ENCODE measurements around the gene NHLRC4. TPM values are rescaled to one million over a fixed set of nuclear protein-coding genes. Genes with fewer than 3 reads are reported as not detected.

Gene NHLRC4
- polyA plus RNA-seq, 3 donors = 0.29 to 0.57 (median 0.36) TPM

DNA sequence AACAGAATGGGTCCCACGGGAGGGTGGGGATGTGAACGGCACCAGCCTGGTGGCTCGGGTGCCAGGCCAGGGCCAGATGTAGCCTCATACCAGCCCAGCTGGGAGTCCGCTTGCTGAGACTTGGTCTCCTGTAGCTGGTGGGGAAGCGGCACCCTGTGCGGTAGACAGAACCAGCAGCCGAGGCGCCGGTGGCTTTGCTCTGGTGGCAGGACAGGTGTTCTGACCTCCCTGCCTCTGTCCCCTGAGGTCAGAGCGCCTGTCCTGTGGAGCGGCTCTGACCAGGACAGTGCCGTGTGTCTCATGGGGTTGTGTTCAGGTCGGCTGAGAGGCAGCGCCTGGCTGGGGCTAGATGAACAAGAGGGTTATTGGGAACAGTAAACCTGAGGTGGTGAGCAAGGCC lies 43.2 kb downstream of the NHLRC4 start:
- H3K79me2 ChIP-seq (ENCODE audit: insufficient read depth, low read length) = peaks cover 78% of the 10 kb centered on the region
- no peak overlapping the region for H3K4me2 ChIP-seq (replicated peaks; ENCODE audit: extremely low read depth, low read length, poor library complexity, severe bottlenecking)
- H3K36me3 ChIP-seq (replicated peaks in 1 of 2; ENCODE audit: control insufficient read depth in 1 of 2, insufficient read depth in 2 of 2, low read length in 2 of 2) = peaks cover 7 to 14% of the 10 kb centered on the region in 2 donors
- H3K27me3 ChIP-seq (ENCODE audit: control insufficient read depth in 2 of 2, insufficient read depth in 2 of 2, low read length in 2 of 2) = no peaks in the 10 kb centered on the region
- peaks cover 0 to 5% of the 10 kb centered on the region in 2 donors for H3K9me3 ChIP-seq (replicated peaks in 1 of 2; ENCODE audit: control insufficient read depth in 1 of 2, insufficient read depth in 1 of 2, low read length in 2 of 2)
- Mint-ChIP-seq H3K9me3 (peaks cover 0 to 19% (median 3%) of the 10 kb centered on the region in 7 donors), H3K4me3 (no peak overlapping the region), H3K36me3 (peaks cover 21 to 35% of the 10 kb centered on the region in 2 donors), H3K4me1 (peaks cover 6% of the 10 kb centered on the region), H3K27ac (peak overlapping the region in 2 of 7 donors; percentile 9 to 37), H3K27me3 (ENCODE audit: low read depth in 3 of 3) (peaks cover 0 to 2% (median 0%) of the 10 kb centered on the region in 3 donors)
- 95% methylated on average over 13 of the region's 14 CpGs for WGBS (ENCODE audit: insufficient coverage)
- intact Hi-C loops (cut with micrococcal nuclease) = loop anchor here (2.0 to 5.0 kb wide), 2 partner anchors 31 to 33 kb away; no protein-coding TSS in a partner anchor
- no peak overlapping the region for H3K9ac ChIP-seq (ENCODE audit: insufficient read depth, low read length, poor library complexity, severe bottlenecking)
- DNase-seq = no peak
- TF ChIP-seq, protein P1, sequence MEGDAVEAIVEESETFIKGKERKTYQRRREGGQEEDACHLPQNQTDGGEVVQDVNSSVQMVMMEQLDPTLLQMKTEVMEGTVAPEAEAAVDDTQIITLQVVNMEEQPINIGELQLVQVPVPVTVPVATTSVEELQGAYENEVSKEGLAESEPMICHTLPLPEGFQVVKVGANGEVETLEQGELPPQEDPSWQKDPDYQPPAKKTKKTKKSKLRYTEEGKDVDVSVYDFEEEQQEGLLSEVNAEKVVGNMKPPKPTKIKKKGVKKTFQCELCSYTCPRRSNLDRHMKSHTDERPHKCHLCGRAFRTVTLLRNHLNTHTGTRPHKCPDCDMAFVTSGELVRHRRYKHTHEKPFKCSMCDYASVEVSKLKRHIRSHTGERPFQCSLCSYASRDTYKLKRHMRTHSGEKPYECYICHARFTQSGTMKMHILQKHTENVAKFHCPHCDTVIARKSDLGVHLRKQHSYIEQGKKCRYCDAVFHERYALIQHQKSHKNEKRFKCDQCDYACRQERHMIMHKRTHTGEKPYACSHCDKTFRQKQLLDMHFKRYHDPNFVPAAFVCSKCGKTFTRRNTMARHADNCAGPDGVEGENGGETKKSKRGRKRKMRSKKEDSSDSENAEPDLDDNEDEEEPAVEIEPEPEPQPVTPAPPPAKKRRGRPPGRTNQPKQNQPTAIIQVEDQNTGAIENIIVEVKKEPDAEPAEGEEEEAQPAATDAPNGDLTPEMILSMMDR (IDR thresholded peaks at IDR 0.05) = no peak
- no peaks in the 10 kb centered on the region for H3K4me1 ChIP-seq (ENCODE audit: control insufficient read depth in 1 of 2, insufficient read depth in 2 of 2, low read length in 2 of 2)
- H2AFZ ChIP-seq (ENCODE audit: insufficient read depth, low read depth, low read length, poor library complexity, severe bottlenecking) = no peak overlapping the region
- H3K4me3 ChIP-seq (replicated peaks in 1 of 3; ENCODE audit: low read depth in 2 of 3, low read length in 3 of 3) = no peak overlapping the region
- no peak overlapping the region for H3K27ac ChIP-seq (ENCODE audit: low read depth in 1 of 2, low read length in 2 of 2)
- peaks cover 80% of the 10 kb centered on the region for H4K20me1 ChIP-seq (ENCODE audit: insufficient read depth, low read length)

DNA sequence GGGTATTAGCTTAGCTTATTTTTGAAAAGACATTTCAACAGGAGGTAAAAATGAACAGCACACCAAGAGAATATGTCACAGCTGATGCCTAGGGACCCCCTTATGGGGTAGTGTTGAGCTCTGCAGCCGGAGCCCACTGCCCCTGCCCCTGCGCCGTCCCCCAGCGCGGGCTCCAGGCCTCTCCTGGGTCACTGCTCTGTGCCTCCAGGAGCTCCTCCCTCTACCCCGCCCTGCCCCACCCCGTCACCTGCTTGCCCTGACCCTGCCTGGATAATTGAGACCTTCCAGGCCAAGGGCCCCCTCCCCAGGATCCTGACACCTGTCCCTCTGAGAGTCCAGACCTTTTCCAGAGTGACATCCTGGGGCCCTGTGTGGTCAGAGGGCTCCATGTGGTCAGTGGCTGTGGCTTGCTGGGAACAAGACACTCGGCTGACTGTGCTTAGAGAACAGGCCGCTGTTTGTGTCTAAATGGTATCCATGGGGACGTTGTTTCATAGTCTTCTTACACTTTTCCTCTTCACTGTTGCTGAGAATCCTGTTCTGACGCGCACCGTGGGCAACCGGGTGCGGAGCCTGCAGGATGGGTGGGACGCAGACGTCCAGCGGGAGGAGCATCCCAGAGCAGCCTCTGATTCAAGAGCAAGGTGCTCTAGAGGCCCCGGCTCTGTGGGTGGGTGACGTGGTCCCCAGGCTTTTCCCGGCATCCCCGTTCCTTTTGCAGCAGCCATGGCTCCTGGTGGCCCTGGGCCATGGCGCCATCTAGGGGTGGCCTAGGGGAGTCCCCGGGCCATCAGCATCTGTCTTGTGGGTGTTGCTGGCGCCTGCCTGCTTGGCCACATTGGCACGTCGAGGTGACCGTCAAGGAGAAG lies 43.9 kb downstream of the NHLRC4 start:
- Mint-ChIP-seq H3K36me3 (peaks cover 17 to 29% of the 10 kb centered on the region in 2 donors), H3K9me3 (peaks cover 0 to 13% (median 0%) of the 10 kb centered on the region in 7 donors), H3K27me3 (ENCODE audit: low read depth in 3 of 3) (peaks cover 0 to 2% (median 0%) of the 10 kb centered on the region in 3 donors), H3K4me3 (no peak overlapping the region), H3K27ac (peak overlapping the region in 5 of 7 donors; percentile 9 to 50 (median 33)), H3K4me1 (peaks cover 6% of the 10 kb centered on the region)
- Histone ChIP-seq H3K9ac (ENCODE audit: insufficient read depth, low read length, poor library complexity, severe bottlenecking) (no peak overlapping the region), H3K36me3 (replicated peaks in 1 of 2; ENCODE audit: control insufficient read depth in 1 of 2, insufficient read depth in 2 of 2, low read length in 2 of 2) (peaks cover 7 to 17% of the 10 kb centered on the region in 2 donors), H3K4me1 (ENCODE audit: control insufficient read depth in 1 of 2, insufficient read depth in 2 of 2, low read length in 2 of 2) (no peaks in the 10 kb centered on the region), H3K4me2 (replicated peaks; ENCODE audit: extremely low read depth, low read length, poor library complexity, severe bottlenecking) (no peak overlapping the region), H3K27ac (ENCODE audit: low read depth in 1 of 2, low read length in 2 of 2) (no peak overlapping the region), H3K79me2 (ENCODE audit: insufficient read depth, low read length) (peaks cover 78% of the 10 kb centered on the region), H3K4me3 (replicated peaks in 1 of 3; ENCODE audit: low read depth in 2 of 3, low read length in 3 of 3) (no peak overlapping the region), H4K20me1 (ENCODE audit: insufficient read depth, low read length) (peaks cover 80% of the 10 kb centered on the region), H3K9me3 (replicated peaks in 1 of 2; ENCODE audit: control insufficient read depth in 1 of 2, insufficient read depth in 1 of 2, low read length in 2 of 2) (no peaks in the 10 kb centered on the region), H3K27me3 (ENCODE audit: control insufficient read depth in 2 of 2, insufficient read depth in 2 of 2, low read length in 2 of 2) (no peaks in the 10 kb centered on the region), H2AFZ (ENCODE audit: insufficient read depth, low read depth, low read length, poor library complexity, severe bottlenecking) (no peak overlapping the region)
- intact Hi-C loops (cut with micrococcal nuclease) = loop anchor here (2.0 to 5.0 kb wide), 2 partner anchors 32 to 33 kb away; no protein-coding TSS in a partner anchor
- DNase-seq = peak; percentile 41 to 59 (median 55)
- WGBS (ENCODE audit: insufficient coverage) = 80% methylated on average over 24 of the region's 28 CpGs
- TF ChIP-seq, protein P1 (IDR thresholded peaks at IDR 0.05) = peak; percentile 81

Data from CD14-positive monocyte (primary cell).